Esophagus muscularis mucosa (tissue), 4 donors: Measurements from ENCODE around the gene WNT10A.

Experiments
- EP300 ChIP-seq: sonication (generic); formaldehyde crosslinking; IDR thresholded peaks from one replicate; pipeline ENCODE4 v1.6.1; 2017; ENCODE audit warnings: antibody characterized with exemption
- POLR2A ChIP-seq: fragments of 450-650 bp; IDR thresholded peaks from one replicate; pipeline ENCODE4 v1.6.1; 2017; ENCODE audit warnings: antibody characterized with exemption, moderate library complexity, mild to moderate bottlenecking, low read depth
- POLR2AphosphoS5 ChIP-seq, 2 donors: sonication (generic); formaldehyde crosslinking; IDR thresholded peaks; one replicate each; pipeline ENCODE4 v1.6.1; 2017; ENCODE audit warnings: antibody characterized with exemption in 2 of 2
- TF ChIP-seq, protein P1 (sequence below), 3 experiments: fragments of 200-600 bp in 2 of 3; fragments of 450-650 bp in 1 of 3; sonication (generic) in 2 of 3; IDR thresholded peaks; one replicate each; pipeline ENCODE4 v1.5.1; 2017 to 2019; ENCODE audit warnings: antibody characterized with exemption in 3 of 3, mild to moderate bottlenecking in 2 of 3, moderate library complexity in 1 of 3

DNA sequence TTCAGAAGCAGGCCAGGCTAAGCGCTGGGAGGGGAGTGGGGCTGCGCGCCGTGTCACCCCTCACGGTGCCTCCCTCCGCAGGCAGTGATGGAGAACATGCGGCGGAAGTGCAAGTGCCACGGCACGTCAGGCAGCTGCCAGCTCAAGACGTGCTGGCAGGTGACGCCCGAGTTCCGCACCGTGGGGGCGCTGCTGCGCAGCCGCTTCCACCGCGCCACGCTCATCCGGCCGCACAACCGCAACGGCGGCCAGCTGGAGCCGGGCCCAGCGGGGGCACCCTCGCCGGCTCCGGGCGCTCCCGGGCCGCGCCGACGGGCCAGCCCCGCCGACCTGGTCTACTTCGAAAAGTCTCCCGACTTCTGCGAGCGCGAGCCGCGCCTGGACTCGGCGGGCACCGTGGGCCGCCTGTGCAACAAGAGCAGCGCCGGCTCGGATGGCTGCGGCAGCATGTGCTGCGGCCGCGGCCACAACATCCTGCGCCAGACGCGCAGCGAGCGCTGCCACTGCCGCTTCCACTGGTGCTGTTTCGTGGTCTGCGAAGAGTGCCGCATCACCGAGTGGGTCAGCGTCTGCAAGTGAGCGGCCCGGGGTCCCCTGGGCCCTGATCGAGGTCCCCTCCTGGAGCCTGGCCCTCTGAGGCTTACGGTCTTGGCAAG lies 12.2 kb downstream of the WNT10A start:
- TF ChIP-seq POLR2A (no peak), EP300 (no peak), POLR2AphosphoS5 (IDR thresholded peaks at IDR 0.05) (peak in 1 of 2 donors; percentile 39)
- TF ChIP-seq, protein P1, sequence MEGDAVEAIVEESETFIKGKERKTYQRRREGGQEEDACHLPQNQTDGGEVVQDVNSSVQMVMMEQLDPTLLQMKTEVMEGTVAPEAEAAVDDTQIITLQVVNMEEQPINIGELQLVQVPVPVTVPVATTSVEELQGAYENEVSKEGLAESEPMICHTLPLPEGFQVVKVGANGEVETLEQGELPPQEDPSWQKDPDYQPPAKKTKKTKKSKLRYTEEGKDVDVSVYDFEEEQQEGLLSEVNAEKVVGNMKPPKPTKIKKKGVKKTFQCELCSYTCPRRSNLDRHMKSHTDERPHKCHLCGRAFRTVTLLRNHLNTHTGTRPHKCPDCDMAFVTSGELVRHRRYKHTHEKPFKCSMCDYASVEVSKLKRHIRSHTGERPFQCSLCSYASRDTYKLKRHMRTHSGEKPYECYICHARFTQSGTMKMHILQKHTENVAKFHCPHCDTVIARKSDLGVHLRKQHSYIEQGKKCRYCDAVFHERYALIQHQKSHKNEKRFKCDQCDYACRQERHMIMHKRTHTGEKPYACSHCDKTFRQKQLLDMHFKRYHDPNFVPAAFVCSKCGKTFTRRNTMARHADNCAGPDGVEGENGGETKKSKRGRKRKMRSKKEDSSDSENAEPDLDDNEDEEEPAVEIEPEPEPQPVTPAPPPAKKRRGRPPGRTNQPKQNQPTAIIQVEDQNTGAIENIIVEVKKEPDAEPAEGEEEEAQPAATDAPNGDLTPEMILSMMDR (IDR thresholded peaks at IDR 0.05) = peak in 1 of 3 experiments; percentile 30
